Tibial nerve (tissue), 4 donors: ENCODE data around the gene SNRNP70. TPM values are rescaled to one million over a fixed set of nuclear protein-coding genes. Genes with fewer than 3 reads are reported as not detected.

Experiments used
- DNase-seq, 2 donors: peaks; one replicate each; pipeline ENCODE4 v3.0.0-alpha.2; 2019; ENCODE audit warnings: low spot score in 2 of 2
- H3K27ac ChIP-seq, 4 donors: fragments of 200-600 bp; sonication (generic) in 3 of 4; one replicate each; pipeline ENCODE4 v1.5.1; 2017 to 2019; ENCODE audit warnings: mild to moderate bottlenecking in 1 of 4
- H3K27me3 ChIP-seq, 2 donors: fragments of 200-600 bp; sonication (generic) in 1 of 2; one replicate each; pipeline versions ENCODE4 v1.5.1 to v1.6.0; 2017 to 2019
- H3K36me3 ChIP-seq, 3 donors: fragments of 200-600 bp; sonication (generic); one replicate each; pipeline ENCODE4 v1.5.1; 2018 to 2019
- H3K4me1 ChIP-seq, 4 donors: fragments of 200-600 bp; sonication (generic) in 3 of 4; one replicate each; pipeline ENCODE4 v1.5.1; 2017 to 2019
- H3K4me3 ChIP-seq, 4 donors: fragments of 200-600 bp; sonication (generic) in 3 of 4; one replicate each; pipeline ENCODE4 v1.5.1; 2017 to 2019; ENCODE audit warnings: mild to moderate bottlenecking in 1 of 4, moderate library complexity in 1 of 4
- H3K9me3 ChIP-seq, 4 donors: fragments of 200-600 bp; sonication (generic) in 3 of 4; one replicate each; pipeline ENCODE4 v1.5.1; 2017 to 2019
- EP300 ChIP-seq, 2 donors: sonication (generic); formaldehyde crosslinking; IDR thresholded peaks; one replicate each; pipeline ENCODE4 v1.6.1; 2017; ENCODE audit warnings: antibody characterized with exemption in 2 of 2, mild to moderate bottlenecking in 1 of 2
- POLR2A ChIP-seq, 2 donors: fragments of 450-650 bp; IDR thresholded peaks; one replicate each; pipeline ENCODE4 v1.6.1; 2017; ENCODE audit warnings: antibody characterized with exemption in 2 of 2, mild to moderate bottlenecking in 2 of 2, moderate library complexity in 2 of 2
- WGBS, 2 donors: methylation state at CpG; one replicate each; pipeline ENCODE4 v1.1.5; 2018; 5-methylcytosine and 5-hydroxymethylcytosine counted together
- total RNA-seq, 4 donors: library from RNA; depleted of rRNA; stranded (reverse); fragments of >200 nt; gene quantifications; one replicate each; pipeline ENCODE4 v1.1.0, GENCODE V29; 2016
- TF ChIP-seq, protein P1 (sequence below), 5 experiments: fragments of 200-600 bp in 3 of 5; fragments of 450-650 bp in 2 of 5; sonication (generic) in 3 of 5; IDR thresholded peaks; one replicate each; pipeline ENCODE4 v1.5.1; 2016 to 2019; ENCODE audit warnings: antibody characterized with exemption in 5 of 5, mild to moderate bottlenecking in 3 of 5, moderate library complexity in 2 of 5

The SNRNP70 gene
- total RNA-seq, 4 donors from 2014 or later, result 286 to 444 (median 400) TPM

- WGBS, 2 donors, result 79 to 84% methylated on average over 11 of the region's 11 CpGs
- Histone ChIP-seq H3K27me3 (no peaks in the 10 kb centered on the region), H3K9me3 (no peaks in the 10 kb centered on the region), H3K27ac (no peak overlapping the region), H3K4me3 (no peak overlapping the region), H3K36me3 (peaks cover 0 to 32% (median 7%) of the 10 kb centered on the region in 3 donors), H3K4me1 (peaks cover 0 to 36% (median 6%) of the 10 kb centered on the region in 4 donors)
- no peak for DNase-seq
- no peak for TF ChIP-seq POLR2A (IDR thresholded peaks at IDR 0.05)
- TF ChIP-seq, protein P1, sequence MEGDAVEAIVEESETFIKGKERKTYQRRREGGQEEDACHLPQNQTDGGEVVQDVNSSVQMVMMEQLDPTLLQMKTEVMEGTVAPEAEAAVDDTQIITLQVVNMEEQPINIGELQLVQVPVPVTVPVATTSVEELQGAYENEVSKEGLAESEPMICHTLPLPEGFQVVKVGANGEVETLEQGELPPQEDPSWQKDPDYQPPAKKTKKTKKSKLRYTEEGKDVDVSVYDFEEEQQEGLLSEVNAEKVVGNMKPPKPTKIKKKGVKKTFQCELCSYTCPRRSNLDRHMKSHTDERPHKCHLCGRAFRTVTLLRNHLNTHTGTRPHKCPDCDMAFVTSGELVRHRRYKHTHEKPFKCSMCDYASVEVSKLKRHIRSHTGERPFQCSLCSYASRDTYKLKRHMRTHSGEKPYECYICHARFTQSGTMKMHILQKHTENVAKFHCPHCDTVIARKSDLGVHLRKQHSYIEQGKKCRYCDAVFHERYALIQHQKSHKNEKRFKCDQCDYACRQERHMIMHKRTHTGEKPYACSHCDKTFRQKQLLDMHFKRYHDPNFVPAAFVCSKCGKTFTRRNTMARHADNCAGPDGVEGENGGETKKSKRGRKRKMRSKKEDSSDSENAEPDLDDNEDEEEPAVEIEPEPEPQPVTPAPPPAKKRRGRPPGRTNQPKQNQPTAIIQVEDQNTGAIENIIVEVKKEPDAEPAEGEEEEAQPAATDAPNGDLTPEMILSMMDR (IDR thresholded peaks at IDR 0.05), result no peak
- no peak for TF ChIP-seq EP300 (IDR thresholded peaks at IDR 0.05)
These were observed 26.2 kb downstream of the SNRNP70 start for GRCh38 chr19:49111218-49111998.

GRCh38 chr19:49113762-49114629 is 28.7 kb downstream of the SNRNP70 start, which contains the start of gene LIN7B:
LIN7B (plus strand) TSS chr19:49114370; CDS start chr19:49114405, 35 bp downstream.
- Histone ChIP-seq H3K4me1 (peaks cover 0 to 55% (median 15%) of the 10 kb centered on the region in 4 donors), H3K9me3 (no peaks in the 10 kb centered on the region), H3K27ac (peak within 1 kb of the TSS; percentile 60 to 89 (median 84)), H3K27me3 (no peaks in the 10 kb centered on the region), H3K36me3 (peaks cover 0 to 6% (median 0%) of the 10 kb centered on the region in 3 donors), H3K4me3 (peak within 1 kb of the TSS; percentile 60 to 89 (median 74))
- TF ChIP-seq EP300 (IDR thresholded peaks at IDR 0.05) (no peak), POLR2A (IDR thresholded peaks at IDR 0.05) (peak in 1 of 2 donors; percentile 26)
- TF ChIP-seq, protein P1 (IDR thresholded peaks at IDR 0.05), result peak; percentile 56 to 80 (median 71)
- no peak for DNase-seq
- 1 to 2% methylated on average over 21 to 36 of the region's 66 CpGs for WGBS, 2 donors

DNA sequence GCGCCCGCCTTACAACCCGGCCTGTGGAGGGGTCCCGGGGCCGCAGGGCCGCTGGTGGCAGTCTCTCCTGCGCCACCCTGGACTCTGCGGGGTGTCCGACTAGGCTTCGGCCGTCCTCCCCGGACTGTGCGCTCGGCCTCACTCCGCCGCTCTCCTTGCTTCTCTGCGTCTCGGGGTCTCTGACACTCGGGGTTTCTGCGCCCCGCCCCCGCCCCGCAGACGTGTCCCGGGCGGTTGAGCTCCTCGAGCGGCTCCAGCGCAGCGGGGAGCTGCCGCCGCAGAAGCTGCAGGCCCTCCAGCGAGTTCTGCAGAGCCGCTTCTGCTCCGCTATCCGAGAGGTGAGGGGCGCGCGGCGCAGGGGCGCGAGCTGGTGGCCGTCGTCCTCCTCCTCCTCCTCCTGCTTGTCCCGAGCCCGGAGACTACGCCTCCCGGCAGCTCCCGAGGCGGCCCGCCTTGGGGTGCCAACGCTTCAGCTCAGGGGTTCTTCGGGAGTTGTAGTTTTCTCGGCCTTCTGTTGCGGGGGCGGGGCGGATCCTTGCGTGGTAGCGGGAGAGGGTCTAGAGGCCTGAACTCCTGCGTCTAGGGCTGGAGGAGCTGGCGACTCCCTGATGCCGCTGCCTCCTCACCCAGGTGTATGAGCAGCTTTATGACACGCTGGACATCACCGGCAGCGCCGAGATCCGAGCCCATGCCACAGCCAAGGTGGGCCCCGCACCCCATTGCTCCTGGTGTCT is 29.5 kb downstream of the SNRNP70 start:
- Histone ChIP-seq H3K4me3 (peak overlapping the region; percentile 60 to 89 (median 74)), H3K27me3 (no peaks in the 10 kb centered on the region), H3K9me3 (no peaks in the 10 kb centered on the region), H3K4me1 (peaks cover 0 to 63% (median 20%) of the 10 kb centered on the region in 4 donors), H3K27ac (peak overlapping the region; percentile 60 to 89 (median 84)), H3K36me3 (peaks cover 0 to 3% (median 0%) of the 10 kb centered on the region in 3 donors)
- DNase-seq, result peak in 1 of 2 donors; percentile 36
- TF ChIP-seq, protein P1 (IDR thresholded peaks at IDR 0.05), result no peak
- TF ChIP-seq POLR2A (IDR thresholded peaks at IDR 0.05) (peak in 1 of 2 donors; percentile 17), EP300 (IDR thresholded peaks at IDR 0.05) (peak; percentile 9 to 42)
- WGBS, 2 donors, result 11 to 20% methylated on average over 25 to 38 of the region's 68 CpGs

DNA sequence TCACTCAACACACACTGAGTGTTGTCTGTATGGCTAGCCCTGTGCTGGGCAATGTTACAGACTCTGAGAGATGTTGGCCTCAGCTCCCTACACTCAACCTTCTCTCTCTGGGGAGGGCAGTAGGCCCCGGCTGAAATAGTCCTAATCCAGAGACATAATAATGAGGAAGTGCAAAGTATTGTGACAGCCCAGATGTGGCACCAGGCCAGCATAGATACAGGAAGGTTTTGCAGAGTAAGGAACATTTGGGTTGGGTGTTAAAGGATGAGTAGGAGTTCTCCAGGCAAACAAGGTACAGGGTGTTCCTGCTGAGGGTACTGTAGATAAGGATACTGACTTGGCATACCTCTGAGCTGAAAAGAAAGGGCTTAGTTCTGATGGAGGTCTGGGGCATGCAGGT is 31.3 kb downstream of the SNRNP70 start:
- WGBS, 2 donors, result 53% methylated on average over 1 of the region's 1 CpG
- no peak overlapping the region for H3K4me3 ChIP-seq
- H3K4me1 ChIP-seq, result peaks cover 0 to 55% (median 26%) of the 10 kb centered on the region in 4 donors
- no peaks in the 10 kb centered on the region for H3K27me3 ChIP-seq
- TF ChIP-seq EP300 (IDR thresholded peaks at IDR 0.05) (no peak), POLR2A (IDR thresholded peaks at IDR 0.05) (no peak)
- TF ChIP-seq, protein P1 (IDR thresholded peaks at IDR 0.05), result no peak
- no peak overlapping the region for H3K27ac ChIP-seq
- H3K36me3 ChIP-seq, result peaks cover 0 to 3% (median 0%) of the 10 kb centered on the region in 3 donors
- DNase-seq, result peak; percentile 38 to 67
- no peaks in the 10 kb centered on the region for H3K9me3 ChIP-seq
